COLO668 (cell line): ENCODE results near the gene TIMM8B.
"Not testable (repeated sequence)": the region's sequence is repeated elsewhere in the genome, so short reads cannot be mapped to it uniquely, and the experiment has no call there.

Experiments
- DNase-seq: peaks from one replicate; lab custom pipeline; 2025; ENCODE audit not compliant: unreplicated experiment; lab: John Stamatoyannopoulos, UW

Gene TIMM8B

DNA sequence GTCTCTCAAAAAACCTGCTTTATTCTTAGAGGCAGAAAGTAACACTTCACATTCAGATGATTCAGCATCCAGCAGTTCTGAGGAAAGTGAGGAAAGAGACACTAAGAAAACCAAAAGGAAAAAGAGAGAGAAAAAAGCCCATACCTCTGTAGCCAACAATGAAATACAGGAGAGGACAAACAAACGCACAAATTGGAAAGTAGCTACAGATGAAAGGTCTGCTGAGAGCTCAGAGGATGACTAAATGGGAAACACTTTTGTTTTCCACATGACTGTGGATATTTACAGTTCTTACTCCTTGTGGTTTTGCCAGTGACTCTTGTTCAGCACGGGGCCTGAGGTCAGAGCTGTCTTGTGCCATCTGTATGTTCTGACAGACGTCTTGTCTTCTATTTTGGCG lies 3.8 kb downstream of the TIMM8B start:
- no peak for DNase-seq

DNA sequence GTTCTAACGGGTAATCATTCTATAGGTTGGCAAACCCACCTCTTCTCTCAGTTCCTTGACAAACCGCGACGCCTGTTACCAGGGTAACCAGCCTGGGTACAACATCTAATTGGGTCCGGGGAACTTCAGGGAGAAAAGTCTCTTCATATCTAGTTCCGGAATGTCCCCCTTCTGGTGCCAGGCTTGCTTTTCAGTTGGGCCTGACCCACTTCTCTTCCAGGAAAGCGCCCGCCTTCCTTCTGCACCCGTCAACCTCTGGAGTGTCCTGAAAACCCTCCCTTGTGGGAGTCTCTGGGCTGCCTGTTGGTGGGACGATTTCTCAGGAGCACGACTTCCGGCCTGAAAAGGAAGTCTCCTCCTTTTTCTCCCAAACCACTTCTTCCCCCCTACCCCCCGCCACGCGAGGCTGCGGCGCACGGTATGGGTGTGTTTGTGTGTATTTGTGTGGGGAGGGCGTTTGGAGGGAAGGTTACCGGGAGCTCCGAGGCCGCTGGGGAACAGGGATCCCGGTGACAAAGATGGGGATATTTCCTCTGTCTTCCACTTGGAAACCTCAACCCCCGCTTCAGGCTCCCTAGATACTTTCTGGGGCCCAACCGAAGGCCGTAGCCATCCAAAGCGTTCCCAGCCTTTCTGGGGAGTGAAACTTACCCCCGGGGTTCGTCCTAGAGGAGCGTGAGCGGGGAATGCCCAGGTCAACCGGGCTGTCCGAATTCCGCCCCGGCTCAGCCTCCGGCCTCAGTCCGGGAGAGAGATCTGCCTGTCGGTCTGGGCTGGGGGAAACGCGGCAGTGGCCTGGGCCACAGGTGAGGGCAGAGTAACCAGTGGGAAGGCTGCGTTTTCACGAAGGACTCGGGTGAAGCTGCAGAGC lies 12.4 kb downstream of the TIMM8B start, which contains the start of the genes NKAPD1 and PIH1D2:
Gene NKAPD1 (plus strand): TSS at position 359 of the 871 bp plus-strand sequence. CDS start 1,276 bp downstream, outside the sequence.
Gene PIH1D2 (minus strand): TSS at position 77 of the 871 bp plus-strand sequence. CDS start 843 bp downstream, outside the sequence.
- peak; percentile 82 for DNase-seq

DNA sequence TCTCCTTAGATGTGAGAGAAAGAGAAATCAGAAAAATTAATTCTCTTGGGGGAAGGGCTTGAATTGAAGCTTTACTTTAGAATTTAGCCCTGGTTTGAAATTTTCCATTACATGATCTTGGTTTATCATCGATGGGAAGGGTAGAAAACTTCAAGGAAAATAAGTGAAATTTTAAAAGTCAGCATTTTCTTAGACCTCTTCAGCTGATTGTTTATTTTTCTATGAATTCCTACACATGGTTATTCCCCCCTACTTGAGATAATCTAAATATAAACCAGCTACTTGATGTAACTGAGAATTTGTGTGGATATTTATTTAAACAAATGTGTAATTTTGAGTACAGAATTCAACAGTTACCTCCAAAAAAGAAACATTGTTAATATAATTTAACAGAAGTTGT lies 23.6 kb downstream of the TIMM8B start:
- DNase-seq = no peak

DNA sequence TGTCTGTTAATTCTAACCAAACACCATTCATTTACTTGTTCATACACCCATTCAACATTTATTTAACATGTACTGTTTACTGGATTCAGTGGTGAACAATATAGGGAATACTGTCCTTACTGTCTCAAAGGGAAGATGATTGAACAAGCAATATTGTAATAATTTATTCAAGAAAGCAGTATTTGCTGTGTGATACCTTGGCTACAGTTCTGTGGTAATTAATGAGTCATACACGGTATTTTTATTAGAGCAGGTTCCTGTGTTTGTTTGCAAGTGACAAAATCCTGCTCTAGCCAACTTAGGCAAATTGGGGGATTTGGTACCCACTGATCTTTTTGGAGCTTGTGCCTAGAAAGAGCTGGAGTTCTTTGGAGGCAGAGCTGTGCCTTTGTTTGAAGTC lies 28.5 kb downstream of the TIMM8B start:
- DNase-seq = no peak

DNA sequence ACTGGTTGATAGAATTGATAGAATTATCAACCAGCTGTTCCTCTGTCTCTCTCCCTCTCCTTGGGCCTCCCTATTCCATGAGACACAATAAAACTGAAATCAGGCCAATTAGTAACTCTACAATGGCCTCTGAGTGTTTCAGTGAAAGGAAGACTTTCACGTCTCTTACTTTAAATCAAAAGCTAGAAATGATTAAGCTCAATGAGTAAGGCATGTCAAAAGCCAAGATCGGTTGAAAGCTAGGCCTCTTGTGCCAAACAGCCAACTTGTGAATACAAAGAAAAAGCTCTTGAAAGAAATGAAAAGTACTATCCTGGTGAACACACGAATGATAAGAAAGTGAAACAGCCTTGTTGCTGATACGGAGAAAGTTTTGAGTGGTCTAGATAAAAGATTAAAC lies 29.4 kb downstream of the TIMM8B start:
- DNase-seq = no peak

DNA sequence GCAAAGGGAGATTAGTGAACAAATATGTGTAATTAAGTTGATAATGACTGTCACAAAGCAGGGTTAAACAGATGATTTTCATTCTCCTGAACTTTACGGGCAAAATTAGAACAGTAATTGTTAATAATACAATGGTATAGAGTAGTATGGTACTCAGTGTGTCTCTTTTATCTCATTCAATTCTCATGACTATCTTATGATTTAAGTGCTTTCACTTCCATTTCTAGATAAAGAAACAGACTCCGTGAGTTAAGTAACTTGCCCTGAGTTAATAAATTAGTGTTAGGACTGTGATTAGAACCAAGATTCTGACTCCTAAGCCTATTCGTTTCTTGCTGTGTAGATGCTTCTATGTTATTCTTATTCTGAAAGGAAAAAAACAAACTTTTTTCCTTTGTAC lies 34.8 kb downstream of the TIMM8B start:
- DNase-seq = no peak

DNA sequence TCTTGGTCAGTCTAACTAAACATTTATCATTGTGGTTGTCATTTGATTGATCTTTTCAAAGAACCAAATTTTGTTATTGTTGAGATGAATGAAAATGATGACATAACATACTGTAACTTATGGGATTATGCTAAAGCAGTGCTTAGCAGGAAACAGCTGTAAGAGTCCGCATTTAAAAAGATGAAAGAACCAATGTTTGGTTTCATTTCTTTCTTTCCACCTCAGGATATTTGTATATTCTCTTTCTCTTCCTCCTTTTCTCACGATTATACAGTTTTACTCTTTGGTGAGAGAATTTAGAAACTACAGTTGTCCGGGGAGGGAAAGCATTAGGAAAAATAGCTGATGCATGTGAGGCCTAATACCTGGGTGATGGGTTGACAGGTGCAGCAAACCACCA lies 35.8 kb downstream of the TIMM8B start:
- no peak for DNase-seq

DNA sequence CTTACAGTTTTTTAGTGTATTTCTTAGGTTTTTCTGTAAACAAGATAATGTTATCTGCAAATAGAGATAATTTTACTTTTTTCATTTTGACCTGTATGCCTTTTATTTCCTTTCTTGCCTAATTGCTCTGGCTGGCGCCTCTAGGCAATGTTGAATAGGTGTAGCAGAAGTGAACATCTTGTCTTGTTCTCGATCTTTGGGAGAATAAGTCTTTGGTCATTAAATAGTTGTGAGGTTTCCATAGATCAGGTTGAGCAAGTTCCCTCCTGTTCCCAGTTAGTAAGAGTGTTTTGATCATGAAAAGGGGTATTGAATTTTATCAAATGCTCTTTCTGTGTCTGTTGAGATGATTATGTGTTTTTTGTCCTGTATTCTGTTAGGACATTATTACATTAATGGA lies 36.8 kb downstream of the TIMM8B start:
- no peak for DNase-seq

DNA sequence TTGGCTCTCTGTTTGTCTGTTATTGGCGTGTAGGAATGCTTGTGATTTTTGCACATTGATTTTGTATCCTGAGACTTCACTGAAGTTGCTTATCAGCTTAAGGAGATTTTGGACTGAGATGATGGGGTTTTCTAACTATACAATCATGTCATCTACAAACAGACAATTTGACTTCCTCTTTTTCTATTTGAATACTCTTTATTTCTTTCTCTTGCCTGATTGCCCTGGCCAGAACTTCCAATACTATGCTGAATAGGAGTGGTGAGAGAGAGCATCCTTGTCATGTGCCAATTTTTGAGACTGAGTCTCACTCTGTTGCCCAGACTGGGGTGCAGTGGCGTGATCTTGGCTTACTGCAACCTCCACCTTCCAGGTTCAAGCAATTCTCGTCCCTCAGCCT lies 38.3 kb downstream of the TIMM8B start:
- not testable (repeated sequence) for DNase-seq

DNA sequence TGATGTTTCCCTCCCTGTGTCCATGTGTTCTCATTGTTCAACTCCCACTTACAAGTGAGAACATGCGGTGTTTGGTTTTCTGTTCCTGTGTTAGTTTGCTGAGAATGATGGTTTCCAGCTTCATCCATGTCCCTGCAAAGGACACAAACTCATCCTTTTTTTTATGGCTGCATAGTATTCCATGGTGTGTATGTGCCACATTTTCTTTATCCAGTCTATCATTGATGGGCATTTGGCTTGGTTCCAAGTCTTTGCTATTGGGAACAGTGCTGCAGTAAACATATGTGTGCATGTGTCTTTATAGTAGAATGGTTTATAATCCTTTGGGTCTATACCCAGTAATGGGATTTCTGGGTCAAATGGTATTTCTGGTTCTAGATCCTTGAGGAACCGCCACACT lies 39.9 kb downstream of the TIMM8B start:
- DNase-seq = not testable (repeated sequence)

DNA sequence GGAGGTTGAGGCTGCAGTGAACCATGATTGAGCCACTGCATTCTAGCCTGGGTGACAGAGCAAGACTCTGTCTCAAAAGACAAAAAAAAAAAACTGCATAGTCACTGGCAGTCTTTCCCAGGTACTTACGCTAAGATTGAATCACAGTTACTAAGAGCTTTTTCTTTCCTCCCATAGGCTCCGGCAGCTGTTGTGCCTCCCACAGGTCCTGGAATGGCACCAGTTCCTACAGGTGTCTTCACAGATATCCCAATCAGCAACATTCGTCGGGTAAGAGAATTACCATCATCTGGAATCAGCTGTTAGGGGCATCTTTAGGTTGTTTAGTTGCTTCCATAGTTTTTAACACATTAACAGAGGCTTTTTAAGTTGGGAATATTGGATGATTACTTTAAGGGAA lies 41.6 kb downstream of the TIMM8B start:
- no peak for DNase-seq

DNA sequence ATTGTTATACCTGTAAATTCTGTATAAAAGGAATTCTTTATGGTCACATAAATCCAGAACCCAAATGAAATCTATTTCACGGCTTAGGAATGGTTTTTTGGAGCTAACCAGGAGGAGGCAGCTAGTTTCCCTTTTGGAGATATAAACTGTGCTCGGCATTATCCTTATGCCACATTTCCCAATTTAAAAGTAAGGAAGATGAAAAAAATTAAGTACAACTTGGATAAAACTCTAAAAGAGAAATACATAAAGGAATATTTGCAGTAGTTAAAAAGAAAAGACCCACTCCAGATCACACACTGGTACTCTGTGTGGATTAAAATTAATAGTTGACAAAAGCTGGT lies 43.6 kb downstream of the TIMM8B start:
- no peak for DNase-seq

DNA sequence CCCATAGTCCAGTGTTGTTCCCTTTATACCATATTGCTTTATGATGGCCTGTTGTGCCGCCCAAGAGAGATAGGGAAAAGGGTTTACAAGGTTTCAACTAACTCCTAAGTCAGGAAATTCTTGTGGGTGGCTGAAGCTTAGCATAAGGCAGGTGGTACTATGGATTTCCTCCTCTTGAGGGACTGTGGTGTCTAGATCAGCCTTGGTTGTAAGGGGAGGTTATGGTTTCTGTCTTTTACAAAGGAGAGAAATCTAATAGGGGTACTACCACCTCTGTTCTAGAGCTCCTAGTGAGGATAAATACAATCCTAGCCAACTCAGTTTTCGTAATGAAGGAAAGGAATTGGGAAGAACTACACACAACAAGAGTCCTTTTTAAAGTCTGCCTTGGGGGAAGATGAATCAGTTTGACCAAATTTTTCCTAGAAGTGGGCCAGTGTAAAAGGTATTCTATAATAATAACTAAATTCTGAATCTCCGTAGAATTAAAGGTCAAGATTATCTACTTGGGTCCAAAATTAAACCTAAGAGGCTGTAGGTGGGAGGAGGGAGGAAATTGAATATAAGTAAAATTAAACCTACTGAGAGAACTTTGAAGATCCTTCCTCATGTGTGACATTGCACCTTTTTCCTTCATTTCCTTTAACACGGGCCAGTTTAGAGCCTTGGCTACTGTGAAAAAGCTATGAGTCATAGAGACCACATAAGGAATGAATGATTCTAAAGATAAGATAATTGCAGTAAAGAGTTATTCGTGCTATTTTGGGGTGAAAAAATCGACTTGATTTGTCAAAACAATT lies 44.2 kb downstream of the TIMM8B start:
- no peak for DNase-seq

DNA sequence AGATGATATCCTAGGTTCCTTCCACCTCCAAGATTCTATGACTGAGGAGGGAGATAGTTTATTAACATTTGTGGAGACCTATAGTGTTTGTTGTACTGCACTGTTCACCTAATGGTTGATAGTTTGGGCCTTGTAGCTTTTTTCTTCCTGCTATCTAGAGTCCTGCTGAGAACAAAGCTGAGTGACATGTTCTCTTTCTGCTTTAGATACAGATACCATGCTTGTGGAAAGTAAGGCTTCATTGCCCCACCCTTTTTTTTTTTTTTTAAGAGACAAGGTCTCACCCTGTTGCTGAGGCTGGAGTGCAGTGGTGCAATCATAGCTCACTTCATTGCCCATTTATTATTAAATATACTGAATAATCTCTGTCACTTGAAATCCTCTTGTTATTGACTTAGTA lies 49.0 kb downstream of the TIMM8B start:
- DNase-seq = no peak
